Coronary artery (tissue), 2 donors: ENCODE measurements around the gene C11orf98.

ENCODE experiments used
- DNase-seq: peaks from one replicate; pipeline ENCODE4 v3.0.0-alpha.2; 2017; ENCODE audit warnings: low spot score
- H3K27ac ChIP-seq, 2 donors: fragments of 200-600 bp; sonication (generic); one replicate each; pipeline ENCODE4 v1.5.1; 2016 to 2019
- H3K4me3 ChIP-seq: fragments of 200-600 bp; sonication (generic); 2 replicates; pipeline ENCODE4 v1.5.1; 2016; ENCODE audit warnings: mild to moderate bottlenecking, moderate library complexity
- CTCF ChIP-seq: fragments of 200-600 bp; sonication (generic); IDR thresholded peaks from one replicate; pipeline ENCODE4 v1.5.1; 2019; ENCODE audit warnings: antibody characterized with exemption

The C11orf98 gene

GRCh38 chr11:62648967-62649364, 16.0 kb downstream of the C11orf98 start:
- H3K4me3 ChIP-seq = no peak overlapping the region
- DNase-seq = no peak
- TF ChIP-seq CTCF = no peak
- no peak overlapping the region for H3K27ac ChIP-seq

- Histone ChIP-seq H3K27ac (no peak overlapping the region), H3K4me3 (no peak overlapping the region)
- DNase-seq = no peak
- no peak for TF ChIP-seq CTCF
Observed at GRCh38 chr11:62648185-62648966, 16.6 kb downstream of the C11orf98 start.

- no peak overlapping the region for H3K27ac ChIP-seq
- DNase-seq = no peak
- no peak for TF ChIP-seq CTCF
- H3K4me3 ChIP-seq = no peak overlapping the region
Observed at GRCh38 chr11:62647609-62648005, 17.4 kb downstream of the C11orf98 start.

GRCh38 chr11:62646825-62647608, 18.0 kb downstream of the C11orf98 start:
- Histone ChIP-seq H3K27ac (peak overlapping the region in 1 of 2 donors; percentile 53), H3K4me3 (peak overlapping the region; percentile 47)
- no peak for DNase-seq
- no peak for TF ChIP-seq CTCF

- peak within 1 kb of the TSS; percentile 80 to 90 for H3K27ac ChIP-seq
- DNase-seq = peak; percentile 99
- H3K4me3 ChIP-seq = peak within 1 kb of the TSS; percentile 80
- TF ChIP-seq CTCF = no peak
Observed at GRCh38 chr11:62645946-62646824, 18.8 kb downstream of the C11orf98 start, which contains the start of gene GANAB. Gene GANAB (minus strand): TSS chr11:62646613. CDS start chr11:62646599, 14 bp downstream.

GRCh38 chr11:62645671-62645945, 19.4 kb downstream of the C11orf98 start:
- Histone ChIP-seq H3K4me3 (peak overlapping the region; percentile 80), H3K27ac (peak overlapping the region; percentile 80 to 90)
- no peak for TF ChIP-seq CTCF
- DNase-seq = no peak
